ENCODE measurements around the gene SURF2.
A peak's percentile ranks its signal among the peaks of the same experiment; 100 is the strongest.
"Not testable (repeated sequence)": the region's sequence is repeated elsewhere in the genome, so short reads cannot be mapped to it uniquely, and the experiment has no call there.

SURF2 gene

DNA sequence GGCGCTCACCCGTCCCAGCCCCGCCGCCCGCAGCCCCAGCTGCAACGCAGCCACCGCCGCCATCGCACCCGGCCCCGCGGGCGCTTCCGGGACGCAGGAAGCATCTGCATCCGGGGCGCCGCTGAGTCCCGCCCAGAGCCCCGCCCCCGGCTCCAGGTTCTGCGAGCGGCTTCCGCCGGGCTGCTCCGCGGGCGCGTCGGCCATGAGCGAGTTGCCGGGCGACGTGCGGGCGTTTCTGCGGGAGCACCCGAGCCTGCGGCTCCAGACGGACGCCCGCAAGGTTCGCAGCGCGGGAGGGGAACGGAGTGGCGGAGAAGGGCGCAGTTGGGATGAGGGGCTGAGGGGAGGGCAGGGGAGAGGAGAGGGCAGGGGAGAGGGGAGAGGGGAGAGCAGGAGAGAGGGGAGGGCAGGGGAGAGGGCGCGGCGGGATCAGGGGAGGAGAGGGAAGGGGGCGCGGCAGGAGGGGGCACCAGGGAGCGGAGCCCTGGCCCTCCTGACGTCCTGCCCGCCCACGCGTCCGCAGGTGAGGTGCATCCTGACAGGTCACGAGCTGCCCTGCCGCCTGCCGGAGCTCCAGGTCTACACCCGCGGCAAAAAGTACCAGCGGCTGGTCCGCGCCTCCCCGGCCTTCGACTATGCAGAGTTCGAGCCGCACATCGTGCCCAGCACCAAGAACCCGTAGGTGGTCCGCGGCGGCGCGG, at the start of gene SURF2, which contains the start of gene SURF1:
Gene SURF2, plus strand, starts transcription at position 160 of the 701 bp plus-strand sequence. Its CDS starts 43 bp downstream, at position 203.
Gene SURF1, minus strand, starts transcription at position 97 of the 701 bp plus-strand sequence. Its CDS starts 34 bp downstream, at position 63.
- FAIRE-seq (no peak), DNase-seq (ENCODE audit: insufficient read length, low spot score) (peak; percentile 94)
- peak; percentile 74 for TF ChIP-seq POLR2A (IDR thresholded peaks at IDR 0.05; ENCODE audit: low read depth, low read length)

DNA sequence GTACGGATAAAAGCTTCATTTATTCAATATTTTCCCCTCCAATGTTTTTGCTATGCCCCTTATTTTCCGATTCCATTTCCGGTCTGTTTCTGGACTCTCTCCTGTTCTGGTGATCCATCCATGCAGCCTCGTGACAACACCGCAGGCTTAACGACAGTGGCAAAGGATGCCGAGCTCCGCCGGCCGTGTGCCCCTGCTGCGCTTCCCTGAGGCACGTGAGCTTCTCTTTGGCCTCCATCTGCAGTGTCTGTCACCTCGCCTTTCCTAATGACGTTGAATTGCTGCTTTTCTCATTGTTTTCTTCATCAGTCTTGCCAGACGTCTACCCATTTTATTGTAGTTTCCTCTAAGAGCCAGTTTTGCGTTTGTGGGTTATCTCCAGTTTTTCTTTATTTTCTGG, 49.0 kb upstream of the SURF2 start:
- no peak for TF ChIP-seq POLR2A (IDR thresholded peaks at IDR 0.05; ENCODE audit: low read depth, low read length)
- no peak for FAIRE-seq
- no peak for DNase-seq (ENCODE audit: insufficient read length, low spot score)

DNA sequence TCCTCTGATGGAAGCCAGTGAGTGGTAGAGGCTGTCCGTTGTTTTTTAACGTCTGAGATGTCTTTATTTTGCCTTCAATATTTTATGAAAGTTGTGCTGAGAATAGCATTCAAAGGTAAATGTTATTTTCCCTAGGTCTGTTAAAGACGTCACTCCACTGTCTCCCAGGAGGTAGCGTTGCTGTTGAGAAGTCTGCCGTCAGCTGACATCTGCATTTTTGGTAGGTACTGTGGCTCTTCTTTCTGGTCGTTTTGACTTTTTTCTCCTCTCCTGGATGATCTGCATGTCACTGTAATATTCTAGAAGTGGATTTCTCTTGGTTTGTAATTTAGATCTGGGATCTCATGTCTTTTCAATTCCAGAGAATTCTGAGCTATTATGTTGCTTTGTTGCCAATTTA, 46.7 kb upstream of the SURF2 start:
- DNase-seq (ENCODE audit: insufficient read length, low spot score) (no peak), FAIRE-seq (no peak)
- no peak for TF ChIP-seq POLR2A (IDR thresholded peaks at IDR 0.05; ENCODE audit: low read depth, low read length)

DNA sequence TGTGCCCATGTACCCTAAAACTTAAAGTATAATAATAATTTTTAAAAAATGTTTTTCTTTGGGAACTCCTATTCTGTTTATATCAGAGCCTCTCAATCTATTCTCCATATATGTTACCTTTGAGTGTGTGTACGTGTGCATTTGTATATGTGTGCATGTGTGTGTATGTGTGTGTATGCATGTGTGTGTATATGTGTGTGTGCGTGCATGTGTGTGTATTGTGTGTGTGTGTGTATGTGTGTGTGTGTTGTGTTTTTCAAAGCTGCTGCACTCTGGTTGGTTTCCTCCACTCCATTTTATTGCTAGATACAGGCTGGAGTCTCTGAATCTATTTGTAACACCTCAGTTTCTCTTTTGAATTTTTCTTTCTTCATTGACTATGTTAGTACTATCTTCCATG, 40.4 kb upstream of the SURF2 start:
- FAIRE-seq, result no peak
- DNase-seq (ENCODE audit: insufficient read length, low spot score), result no peak
- no peak for TF ChIP-seq POLR2A (IDR thresholded peaks at IDR 0.05; ENCODE audit: low read depth, low read length)

DNA sequence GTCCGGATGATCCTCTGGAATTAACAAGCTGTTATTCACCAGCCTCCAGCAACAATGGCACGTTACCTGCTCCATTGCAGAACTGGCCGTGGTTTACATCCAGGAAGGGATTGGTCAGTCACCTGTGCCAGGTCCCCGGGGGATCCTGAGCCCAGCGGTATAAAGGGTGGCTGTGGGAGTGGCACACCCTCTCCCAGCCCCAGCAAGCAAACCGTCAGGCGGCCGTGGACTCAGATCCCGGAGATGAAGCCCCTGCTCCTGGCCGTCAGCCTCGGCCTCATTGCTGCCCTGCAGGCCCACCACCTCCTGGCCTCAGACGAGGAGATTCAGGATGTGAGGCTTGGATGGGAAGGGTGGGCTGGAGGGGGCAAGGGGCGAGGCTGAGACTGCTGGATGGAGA, 38.8 kb upstream of the SURF2 start:
- FAIRE-seq; DNase-seq (ENCODE audit: insufficient read length, low spot score): not testable (repeated sequence)

DNA sequence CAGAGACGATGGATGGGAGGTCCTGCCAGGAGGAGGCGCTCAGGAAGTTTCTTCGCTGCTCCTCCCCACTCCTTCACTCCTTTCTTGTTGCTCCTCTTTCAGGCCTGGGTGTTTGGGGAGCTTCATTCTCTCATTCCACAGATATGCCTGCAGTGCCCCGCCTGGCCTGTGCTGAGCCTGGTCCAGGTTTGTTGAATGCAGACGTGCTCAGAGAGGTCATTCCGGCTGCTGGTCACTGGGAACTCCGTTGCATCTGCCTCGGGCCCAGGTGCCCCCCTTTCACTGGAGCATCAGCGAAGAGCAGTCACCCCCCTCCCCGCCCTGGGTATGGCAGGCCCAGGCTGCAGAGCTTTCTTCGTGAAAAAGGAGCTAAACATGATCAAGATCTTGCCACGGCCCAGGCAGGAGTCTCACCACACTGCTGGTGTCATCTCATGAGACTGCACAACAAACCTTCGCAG, 35.9 kb upstream of the SURF2 start:
- no peak for DNase-seq (ENCODE audit: insufficient read length, low spot score)
- TF ChIP-seq POLR2A (IDR thresholded peaks at IDR 0.05; ENCODE audit: low read depth, low read length), result no peak
- no peak for FAIRE-seq

DNA sequence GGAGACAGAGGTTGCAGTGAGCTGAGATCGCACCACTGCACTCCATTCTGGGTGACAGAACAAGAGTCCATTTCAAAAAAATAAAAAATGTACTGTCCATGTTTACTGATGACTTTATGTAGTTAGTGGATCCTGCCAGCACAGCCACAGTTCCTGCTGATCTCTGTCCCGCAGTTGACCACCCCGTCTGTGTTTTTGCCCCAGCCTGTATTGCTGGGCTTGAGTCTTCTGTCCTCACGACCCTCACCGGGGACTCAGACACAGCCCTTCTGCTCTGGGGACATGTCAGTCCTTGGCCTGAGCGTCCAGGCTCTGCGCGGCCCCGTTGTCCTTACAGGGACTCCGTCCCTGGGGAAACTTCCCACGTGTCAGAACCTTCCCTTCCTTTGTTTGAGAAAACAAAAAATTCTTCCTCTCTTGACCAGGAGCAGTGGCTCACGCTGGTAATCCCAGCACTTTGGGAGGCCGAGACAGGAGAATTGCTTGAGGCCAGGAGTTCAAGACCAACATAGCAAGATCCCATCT, 34.9 kb upstream of the SURF2 start:
- FAIRE-seq (no peak), DNase-seq (ENCODE audit: insufficient read length, low spot score) (no peak)
- TF ChIP-seq POLR2A (IDR thresholded peaks at IDR 0.05; ENCODE audit: low read depth, low read length), result no peak

DNA sequence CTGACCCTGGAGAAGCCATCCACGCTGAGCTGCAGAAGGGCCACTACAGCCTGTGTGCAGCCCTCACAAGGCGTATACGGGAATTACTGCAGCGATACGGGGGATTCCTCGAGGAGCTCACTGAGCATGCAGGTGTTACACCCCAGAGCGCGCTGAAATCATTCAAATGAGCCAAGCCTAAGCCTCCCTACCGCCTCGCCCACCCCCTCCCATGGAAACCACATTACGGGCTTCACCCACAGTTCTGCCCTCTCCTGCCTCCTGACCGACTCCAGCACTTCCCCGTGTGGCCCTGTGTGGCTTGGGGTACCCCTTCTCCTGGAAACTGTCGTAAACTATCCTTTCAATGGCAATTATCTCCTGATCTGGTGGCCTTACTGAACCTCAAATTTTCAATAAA, 33.6 kb upstream of the SURF2 start:
- no peak for DNase-seq (ENCODE audit: insufficient read length, low spot score)
- no peak for TF ChIP-seq POLR2A (IDR thresholded peaks at IDR 0.05; ENCODE audit: low read depth, low read length)
- FAIRE-seq, result no peak

DNA sequence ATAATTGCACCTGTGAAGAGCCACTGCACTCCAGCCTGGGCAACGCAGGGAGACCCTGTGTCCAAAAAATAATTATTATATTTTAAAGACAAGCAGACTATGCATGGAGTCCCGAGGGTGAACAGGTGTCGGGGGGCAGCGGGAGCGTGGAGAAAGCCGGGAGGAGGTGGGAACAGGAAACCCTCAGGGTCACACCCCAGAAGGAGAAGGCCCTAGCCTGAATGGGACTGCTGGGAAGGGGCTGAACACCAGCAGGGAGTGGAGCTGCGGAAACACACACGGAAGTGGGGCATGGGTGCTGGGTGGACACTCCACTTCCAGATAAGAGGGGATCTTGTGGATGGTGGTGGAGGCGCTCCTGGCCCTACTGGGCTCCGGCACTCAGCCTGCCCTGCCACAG, 33.1 kb upstream of the SURF2 start:
- FAIRE-seq (no peak), DNase-seq (ENCODE audit: insufficient read length, low spot score) (no peak)
- no peak for TF ChIP-seq POLR2A (IDR thresholded peaks at IDR 0.05; ENCODE audit: low read depth, low read length)

DNA sequence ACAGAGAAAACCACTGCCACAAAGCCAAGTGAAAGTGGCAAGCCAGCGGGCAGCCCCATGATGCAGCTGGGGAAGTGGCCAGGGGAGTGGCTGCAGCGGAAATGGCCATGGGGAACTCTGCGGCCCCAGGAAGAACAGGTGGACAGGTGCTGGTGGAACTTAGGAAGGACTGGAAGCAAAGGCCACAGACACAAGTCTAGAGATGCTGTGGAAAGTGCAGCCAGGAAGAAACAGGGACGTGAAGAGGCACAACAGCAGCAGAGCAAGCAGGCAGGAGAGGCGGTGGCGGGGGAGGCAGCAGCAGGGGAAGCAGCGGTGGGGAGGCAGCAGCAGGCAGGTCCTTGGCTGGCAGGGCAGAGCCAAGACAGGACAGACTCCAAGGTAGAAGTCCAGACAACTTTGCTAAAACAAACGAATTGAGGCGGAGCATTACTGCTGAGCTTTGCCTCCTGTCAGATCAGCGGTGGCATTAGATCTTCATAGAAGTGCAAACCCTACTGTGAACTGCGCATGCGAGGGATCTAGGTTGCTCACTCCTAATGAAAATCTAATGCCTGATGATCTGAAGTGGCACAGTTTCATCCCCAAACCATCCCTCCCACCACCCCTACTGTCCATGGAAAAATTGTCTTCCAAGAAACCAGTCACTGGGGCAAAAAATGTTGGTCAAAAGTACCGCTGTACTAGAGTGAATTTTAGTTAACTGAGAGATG, 32.2 kb upstream of the SURF2 start:
- TF ChIP-seq POLR2A (IDR thresholded peaks at IDR 0.05; ENCODE audit: low read depth, low read length), result no peak
- no peak for DNase-seq (ENCODE audit: insufficient read length, low spot score)
- no peak for FAIRE-seq

DNA sequence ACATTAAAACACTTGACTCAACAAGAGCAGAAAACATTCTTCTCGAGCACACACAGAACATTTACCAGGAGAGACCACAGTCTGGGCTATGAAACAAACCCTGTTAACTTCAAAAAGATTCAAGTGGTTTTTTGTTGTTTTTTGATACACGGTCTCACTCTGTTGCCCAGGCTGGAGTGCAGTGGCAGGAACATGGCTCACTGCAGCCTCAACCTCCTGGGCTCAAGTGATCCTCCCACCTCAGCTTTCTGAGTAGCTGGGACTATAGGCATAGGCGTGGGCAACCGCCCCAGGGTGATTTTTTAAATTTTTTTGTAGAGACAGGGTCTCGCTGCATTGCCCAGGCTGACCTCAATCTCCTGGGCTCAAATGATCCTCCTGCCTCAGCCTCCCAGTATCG, 29.3 kb upstream of the SURF2 start:
- FAIRE-seq; DNase-seq (ENCODE audit: insufficient read length, low spot score): not testable (repeated sequence)

DNA sequence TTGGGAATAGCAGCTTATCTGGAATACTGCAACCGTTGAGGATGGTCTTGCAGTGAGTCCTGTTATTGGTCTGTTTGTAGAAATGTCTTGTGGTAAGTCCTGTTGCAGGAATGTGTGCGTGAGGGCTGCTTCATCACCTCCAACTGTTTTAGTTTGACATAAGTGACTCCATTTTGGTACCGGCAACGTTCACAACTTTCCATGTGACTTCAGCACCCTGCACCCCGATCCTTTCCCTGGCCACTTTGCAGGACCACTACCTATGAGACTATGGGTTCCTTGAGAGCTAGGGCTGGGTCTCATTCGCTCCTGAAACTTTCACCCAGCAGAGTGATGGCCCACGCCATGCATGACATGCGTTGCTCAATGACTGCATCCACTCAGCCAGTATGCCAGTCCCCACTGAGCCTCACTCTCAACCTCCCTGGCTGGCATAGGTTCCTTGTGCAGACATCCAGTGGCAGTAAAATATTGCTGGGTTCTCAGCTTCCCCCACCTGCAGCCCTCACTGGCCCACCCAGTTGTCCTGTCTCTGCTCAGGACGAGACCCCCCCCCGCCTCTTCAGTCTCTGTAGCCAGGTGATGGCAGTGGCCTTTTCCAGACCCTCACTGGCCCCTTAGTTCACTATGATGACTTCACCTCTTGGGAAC, 28.4 kb upstream of the SURF2 start:
- DNase-seq (ENCODE audit: insufficient read length, low spot score), result no peak
- TF ChIP-seq POLR2A (IDR thresholded peaks at IDR 0.05; ENCODE audit: low read depth, low read length), result no peak
- FAIRE-seq, result no peak

DNA sequence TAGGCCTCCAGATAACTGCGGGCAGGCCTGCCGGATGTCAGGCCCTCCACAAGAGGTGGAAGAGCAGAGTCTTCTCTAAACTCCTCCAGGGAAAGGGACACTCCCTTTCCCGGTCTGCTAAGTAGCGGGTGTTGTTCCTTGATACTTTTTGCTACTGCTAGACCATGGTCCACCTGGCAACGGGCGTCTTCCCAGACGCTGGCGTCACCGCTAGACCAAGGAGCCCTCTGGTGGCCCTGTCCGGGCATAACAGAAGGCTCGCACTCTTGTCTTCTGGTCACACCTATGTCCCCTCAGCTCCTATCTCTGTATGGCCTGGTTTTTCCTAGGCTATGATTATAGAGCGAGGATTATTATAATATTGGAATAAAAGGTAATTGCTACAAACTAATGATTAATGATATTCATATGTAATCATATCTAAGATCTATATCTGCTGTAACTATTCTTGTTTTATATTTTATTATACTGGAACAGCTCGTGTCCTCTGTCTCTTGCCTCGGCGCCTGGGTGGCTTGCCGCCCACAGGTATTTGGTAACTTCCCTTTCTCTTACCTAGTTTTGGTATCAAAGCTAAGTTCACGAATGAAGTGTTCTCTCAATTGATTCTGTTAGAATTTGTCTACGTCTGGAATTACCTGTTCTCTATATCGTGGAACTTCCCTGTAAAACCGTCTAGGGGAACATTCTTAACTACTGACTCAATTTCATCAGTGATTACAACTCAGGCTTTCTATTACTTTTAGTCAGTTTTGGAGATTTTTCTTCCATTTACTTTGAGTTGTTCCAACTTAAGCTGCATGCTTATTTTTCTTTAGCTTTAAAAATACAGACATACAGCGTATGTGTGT, 26.8 kb upstream of the SURF2 start:
- DNase-seq (ENCODE audit: insufficient read length, low spot score); FAIRE-seq: not testable (repeated sequence)

DNA sequence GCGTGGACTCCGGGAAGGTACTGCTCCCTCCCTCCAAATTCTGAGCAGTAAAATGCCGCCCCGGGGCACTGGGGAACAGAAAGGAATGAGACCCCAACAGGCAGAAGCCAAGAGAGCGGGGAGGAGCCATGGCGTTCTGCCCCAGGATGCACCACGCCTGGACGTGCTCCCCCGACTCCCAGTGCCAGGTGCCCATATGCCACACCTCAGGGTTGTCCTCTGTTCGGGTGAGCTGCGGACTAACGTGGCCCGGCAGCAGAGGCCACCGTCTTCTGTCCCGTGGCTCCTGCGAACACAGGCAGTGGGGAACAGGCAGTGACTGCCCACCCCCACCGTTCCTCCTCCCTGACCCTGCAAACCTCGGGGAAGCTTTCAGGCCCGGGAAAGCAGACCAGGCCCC, 25.1 kb upstream of the SURF2 start:
- no peak for DNase-seq (ENCODE audit: insufficient read length, low spot score)
- TF ChIP-seq POLR2A (IDR thresholded peaks at IDR 0.05; ENCODE audit: low read depth, low read length), result no peak
- FAIRE-seq, result no peak

Data from H54 (cell line).